Activated CD8-positive, alpha-beta T cell treated with anti-CD3 and anti-CD28 coated beads for 36 hours (primary cell): Measurements from ENCODE around the gene DHRS2. TPM values are rescaled to one million over a fixed set of nuclear protein-coding genes. Genes with fewer than 3 reads are reported as not detected.

ENCODE experiments used
- ATAC-seq: fragments of 200-7000 bp; cut with Tn5 transposase; one replicate; pipeline ENCODE4 v1.10.0; 2021; ENCODE audit warnings: mild to moderate bottlenecking, moderate library complexity
- CTCF ChIA-PET: fragments of 350-600 bp; sonication (Branson Sonifier 250); formaldehyde crosslinking; loops from one replicate; lab custom pipeline; 2021; ENCODE audit warnings: antibody characterized with exemption; lab: Charles Lee
- POLR2A ChIA-PET: fragments of 350-600 bp; sonication (Branson Sonifier 250); formaldehyde crosslinking; loops from one replicate; lab custom pipeline; 2021; ENCODE audit warnings: antibody characterized with exemption; lab: Charles Lee
- DNase-seq: peaks from one replicate; pipeline ENCODE4 v3.0.0-alpha.2; 2020
- H3K27ac Mint-ChIP-seq: one replicate; pipeline ENCODE4 v1.8.0; 2021; ENCODE audit warnings: mild to moderate bottlenecking, mixed read lengths
- H3K27me3 Mint-ChIP-seq: one replicate; pipeline ENCODE4 v1.8.0; 2021; ENCODE audit warnings: mixed read lengths
- H3K36me3 Mint-ChIP-seq: one replicate; pipeline ENCODE4 v1.8.0; 2021; ENCODE audit warnings: low read depth, mixed read lengths
- H3K4me1 Mint-ChIP-seq: one replicate; pipeline ENCODE4 v1.8.0; 2021; ENCODE audit warnings: low read depth, mixed read lengths
- H3K4me3 Mint-ChIP-seq: one replicate; pipeline ENCODE4 v1.8.0; 2021; ENCODE audit warnings: mild to moderate bottlenecking, moderate library complexity, mixed read lengths
- H3K9me3 Mint-ChIP-seq: one replicate; pipeline ENCODE4 v1.8.0; 2021; ENCODE audit warnings: mixed read lengths
- CTCF ChIP-seq: fragments of 200-600 bp; IDR thresholded peaks from one replicate; pipeline ENCODE4 v1.8.0; 2022; ENCODE audit warnings: antibody characterized with exemption, mild to moderate bottlenecking
- intact Hi-C: fragments of 100-400 bp; cut with micrococcal nuclease; formaldehyde crosslinking; loops from one replicate; pipeline ENCODE4 v1.10.0; 2022
- total RNA-seq, 2 experiments: library from RNA; stranded (reverse); gene quantifications; one replicate each; pipeline ENCODE4 v1.2.3, GENCODE V29; 2021

Gene DHRS2
- total RNA-seq, 2 experiments from 2014 or later: 3.3 to 3.5 TPM

- no peak overlapping the region for H3K27ac Mint-ChIP-seq
- peaks cover 3% of the 10 kb centered on the region for H3K4me1 Mint-ChIP-seq
- ChIA-PET POLR2A (no interaction called here), CTCF (interaction anchor here (6.1 kb wide), 1 partner anchor 16 kb away, joined by 54 read pairs; no protein-coding TSS in a partner anchor)
- H3K27me3 Mint-ChIP-seq: no peaks in the 10 kb centered on the region
- H3K9me3 Mint-ChIP-seq: no peaks in the 10 kb centered on the region
- ATAC-seq: no peak
- H3K36me3 Mint-ChIP-seq: no peaks in the 10 kb centered on the region
- DNase-seq: no peak
- intact Hi-C loops: no loop called here
- TF ChIP-seq CTCF: no peak
- H3K4me3 Mint-ChIP-seq: no peak overlapping the region
Measured at GRCh38 chr14:23647619-23648018, 11.5 kb downstream of the DHRS2 start.

GRCh38 chr14:23648764-23649460 lies 12.7 kb downstream of the DHRS2 start:
- H3K9me3 Mint-ChIP-seq: no peaks in the 10 kb centered on the region
- ChIA-PET CTCF (interaction anchor here (0.7 to 6.1 kb wide), 2 partner anchors 17 to 124 kb away, joined by 3 to 54 read pairs; no protein-coding TSS in a partner anchor), POLR2A (no interaction called here)
- no peak for ATAC-seq
- no peak for TF ChIP-seq CTCF
- no peak overlapping the region for H3K27ac Mint-ChIP-seq
- no peaks in the 10 kb centered on the region for H3K27me3 Mint-ChIP-seq
- no peaks in the 10 kb centered on the region for H3K36me3 Mint-ChIP-seq
- no peak for DNase-seq
- H3K4me1 Mint-ChIP-seq: peaks cover 3% of the 10 kb centered on the region
- intact Hi-C loops: no loop called here
- no peak overlapping the region for H3K4me3 Mint-ChIP-seq

- Mint-ChIP-seq H3K4me1 (peaks cover 3% of the 10 kb centered on the region), H3K4me3 (no peak overlapping the region), H3K27me3 (no peaks in the 10 kb centered on the region), H3K36me3 (no peaks in the 10 kb centered on the region), H3K27ac (no peak overlapping the region), H3K9me3 (no peaks in the 10 kb centered on the region)
- POLR2A ChIA-PET: interaction anchor here (0.7 kb wide), 1 partner anchor 34 kb away, joined by 3 read pairs; no protein-coding TSS in a partner anchor
- TF ChIP-seq CTCF: no peak
- no peak for ATAC-seq
- CTCF ChIA-PET: interaction anchor here (2.7 kb wide), 1 partner anchor 18 kb away, joined by 13 read pairs; no protein-coding TSS in a partner anchor
- intact Hi-C loops: no loop called here
- no peak for DNase-seq
Measured at GRCh38 chr14:23650506-23650905, 14.3 kb downstream of the DHRS2 start.

- no peak for TF ChIP-seq CTCF
- ATAC-seq (no peak), DNase-seq (no peak)
- Mint-ChIP-seq H3K4me1 (no peaks in the 10 kb centered on the region), H3K9me3 (no peaks in the 10 kb centered on the region), H3K27me3 (no peaks in the 10 kb centered on the region), H3K27ac (no peak overlapping the region), H3K36me3 (no peaks in the 10 kb centered on the region), H3K4me3 (no peak overlapping the region)
- CTCF ChIA-PET: interaction anchor here (0.5 to 2.1 kb wide), 3 partner anchors 13 to 132 kb away, joined by 3 to 12 read pairs (median 3); no protein-coding TSS in a partner anchor
- POLR2A ChIA-PET: no interaction called here
- intact Hi-C loops: no loop called here
Measured at GRCh38 chr14:23653051-23653450, 16.9 kb downstream of the DHRS2 start.

- ChIA-PET POLR2A (no interaction called here), CTCF (interaction anchor here (1.4 to 2.1 kb wide), 2 partner anchors 23 to 131 kb away, joined by 3 to 12 read pairs; no protein-coding TSS in a partner anchor)
- no peak overlapping the region for H3K27ac Mint-ChIP-seq
- intact Hi-C loops: no loop called here
- TF ChIP-seq CTCF: no peak
- H3K4me1 Mint-ChIP-seq: no peaks in the 10 kb centered on the region
- H3K4me3 Mint-ChIP-seq: no peak overlapping the region
- H3K27me3 Mint-ChIP-seq: no peaks in the 10 kb centered on the region
- DNase-seq (no peak), ATAC-seq (no peak)
- no peaks in the 10 kb centered on the region for H3K9me3 Mint-ChIP-seq
- no peaks in the 10 kb centered on the region for H3K36me3 Mint-ChIP-seq
Measured at GRCh38 chr14:23654231-23654630, 18.1 kb downstream of the DHRS2 start.
